ENCODE data around the gene NCF2.

Gene NCF2, protein sequence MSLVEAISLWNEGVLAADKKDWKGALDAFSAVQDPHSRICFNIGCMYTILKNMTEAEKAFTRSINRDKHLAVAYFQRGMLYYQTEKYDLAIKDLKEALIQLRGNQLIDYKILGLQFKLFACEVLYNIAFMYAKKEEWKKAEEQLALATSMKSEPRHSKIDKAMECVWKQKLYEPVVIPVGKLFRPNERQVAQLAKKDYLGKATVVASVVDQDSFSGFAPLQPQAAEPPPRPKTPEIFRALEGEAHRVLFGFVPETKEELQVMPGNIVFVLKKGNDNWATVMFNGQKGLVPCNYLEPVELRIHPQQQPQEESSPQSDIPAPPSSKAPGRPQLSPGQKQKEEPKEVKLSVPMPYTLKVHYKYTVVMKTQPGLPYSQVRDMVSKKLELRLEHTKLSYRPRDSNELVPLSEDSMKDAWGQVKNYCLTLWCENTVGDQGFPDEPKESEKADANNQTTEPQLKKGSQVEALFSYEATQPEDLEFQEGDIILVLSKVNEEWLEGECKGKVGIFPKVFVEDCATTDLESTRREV

GRCh38 chr1:183590244-183591191, at the start of gene NCF2:
Gene NCF2 (minus strand): TSS chr1:183590459. CDS start chr1:183590329, 130 bp downstream.
- Mint-ChIP-seq H3K4me3 (peak within 1 kb of the TSS; percentile 93), H3K27ac (peak within 1 kb of the TSS; percentile 95), H3K27me3 (no peaks in the 10 kb centered on the region), H3K4me1 (ENCODE audit: low read depth) (peaks cover 48% of the 10 kb centered on the region), H3K36me3 (ENCODE audit: low read depth) (peaks cover 49% of the 10 kb centered on the region), H3K9me3 (no peaks in the 10 kb centered on the region)
- intact Hi-C loops (cut with micrococcal nuclease), result loop anchor here (1.0 kb wide), 1 partner anchor 10 kb away; no protein-coding TSS in a partner anchor

DNA sequence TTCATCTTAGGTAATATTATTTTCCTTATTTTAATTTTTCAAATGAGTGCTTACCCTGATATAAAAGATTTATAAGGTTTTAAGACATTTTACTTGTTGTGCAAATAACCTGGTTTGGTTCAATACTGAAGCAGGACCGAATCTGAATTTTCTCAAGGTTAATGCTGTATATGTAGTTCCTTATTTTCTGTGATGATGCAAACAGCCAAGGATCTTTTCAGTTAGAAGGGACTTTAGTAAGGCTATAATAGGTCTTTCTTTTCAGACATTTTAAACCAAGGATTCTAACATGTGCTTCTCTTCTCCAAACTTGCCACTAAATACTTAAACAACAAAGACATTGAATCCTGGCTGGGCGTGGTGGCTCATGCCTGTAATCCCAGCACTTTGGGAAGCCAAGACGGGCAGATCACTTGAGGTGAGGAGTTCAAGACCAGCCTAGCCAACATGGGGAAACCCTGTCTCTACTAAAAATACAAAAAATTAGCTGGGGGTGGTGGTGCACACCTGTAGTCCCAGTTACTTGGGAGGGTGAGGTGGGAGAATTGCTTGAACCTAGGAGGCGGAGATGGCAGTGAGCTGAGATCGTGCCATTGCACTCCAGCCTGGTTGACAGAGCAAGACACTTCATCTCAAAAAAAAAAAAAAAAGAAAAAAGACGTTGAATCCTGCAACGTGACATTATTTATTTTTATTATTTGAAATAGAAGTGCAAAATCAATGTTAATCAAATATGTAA, 48.6 kb upstream of the NCF2 start:
- H3K27me3 Mint-ChIP-seq, result peaks cover 3% of the 10 kb centered on the region
- peaks cover 23% of the 10 kb centered on the region for H3K4me1 Mint-ChIP-seq (ENCODE audit: low read depth)
- intact Hi-C loops (cut with micrococcal nuclease), result loop anchor here (5.0 kb wide), 1 partner anchor 168 kb away; the partner anchor contains the start of gene RGL1
- peaks cover 22% of the 10 kb centered on the region for H3K36me3 Mint-ChIP-seq (ENCODE audit: low read depth)
- no peaks in the 10 kb centered on the region for H3K9me3 Mint-ChIP-seq
- no peak overlapping the region for H3K27ac Mint-ChIP-seq
- H3K4me3 Mint-ChIP-seq, result no peak overlapping the region

- Mint-ChIP-seq H3K4me1 (ENCODE audit: low read depth) (peaks cover 23% of the 10 kb centered on the region), H3K4me3 (peak overlapping the region; percentile 99), H3K9me3 (no peaks in the 10 kb centered on the region), H3K27ac (peak overlapping the region; percentile 98), H3K36me3 (ENCODE audit: low read depth) (peaks cover 36% of the 10 kb centered on the region), H3K27me3 (peaks cover 2% of the 10 kb centered on the region)
- intact Hi-C loops (cut with micrococcal nuclease), result loop anchor here (2.0 to 5.0 kb wide), 2 partner anchors 18 to 171 kb away; partner anchors contain the start of gene RGL1
Measured at GRCh38 chr1:183636783-183637182, 46.5 kb upstream of the NCF2 start.

GRCh38 chr1:183636334-183636682, 46.0 kb upstream of the NCF2 start:
- Mint-ChIP-seq H3K4me3 (peak overlapping the region; percentile 99), H3K36me3 (ENCODE audit: low read depth) (peaks cover 41% of the 10 kb centered on the region), H3K9me3 (no peaks in the 10 kb centered on the region), H3K27me3 (peaks cover 2% of the 10 kb centered on the region), H3K27ac (peak overlapping the region; percentile 98), H3K4me1 (ENCODE audit: low read depth) (peaks cover 23% of the 10 kb centered on the region)
- intact Hi-C loops (cut with micrococcal nuclease), result loop anchor here (2.0 to 5.0 kb wide), 2 partner anchors 18 to 171 kb away; partner anchors contain the start of gene RGL1

- Mint-ChIP-seq H3K27me3 (peaks cover 2% of the 10 kb centered on the region), H3K27ac (peak within 1 kb of the TSS; percentile 98), H3K4me3 (peak within 1 kb of the TSS; percentile 99), H3K9me3 (no peaks in the 10 kb centered on the region), H3K4me1 (ENCODE audit: low read depth) (peaks cover 27% of the 10 kb centered on the region), H3K36me3 (ENCODE audit: low read depth) (peaks cover 46% of the 10 kb centered on the region)
- intact Hi-C loops (cut with micrococcal nuclease), result loop anchor here (2.0 to 5.0 kb wide), 3 partner anchors 19 to 172 kb away; partner anchors contain the start of gene RGL1
Measured at GRCh38 chr1:183635606-183636333, 45.5 kb upstream of the NCF2 start, which contains the start of gene ARPC5. Gene ARPC5 (minus strand): TSS chr1:183635783. CDS start chr1:183635659, 124 bp downstream.

DNA sequence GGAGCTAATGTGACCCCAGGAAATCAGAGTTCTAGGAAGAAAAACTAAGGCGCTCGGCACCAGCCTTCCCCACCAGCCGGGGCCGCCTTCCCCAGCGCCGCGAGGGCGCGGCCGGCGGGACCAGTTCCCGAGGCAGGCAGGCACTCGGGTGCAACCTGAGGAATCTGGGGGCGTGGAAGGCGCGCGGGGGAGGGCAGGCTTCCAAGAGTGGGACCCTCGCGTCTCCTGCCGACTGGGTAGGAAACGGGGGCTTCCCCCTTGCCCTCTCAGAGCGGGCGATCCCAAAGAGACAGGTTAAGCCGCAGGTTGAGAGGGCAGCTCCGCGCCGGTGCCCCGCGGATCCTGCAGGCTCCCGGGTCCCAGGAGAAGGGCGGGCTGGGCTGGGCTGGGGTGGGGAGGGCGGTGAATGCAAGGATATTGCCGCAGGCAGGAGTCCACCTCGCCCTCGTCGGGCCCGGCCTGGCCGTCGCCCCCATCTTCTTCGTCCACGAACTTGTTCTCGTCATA, 44.9 kb upstream of the NCF2 start:
- Mint-ChIP-seq H3K4me1 (ENCODE audit: low read depth) (peaks cover 32% of the 10 kb centered on the region), H3K27ac (peak overlapping the region; percentile 98), H3K36me3 (ENCODE audit: low read depth) (peaks cover 53% of the 10 kb centered on the region), H3K9me3 (no peaks in the 10 kb centered on the region), H3K4me3 (peak overlapping the region; percentile 99), H3K27me3 (peaks cover 2% of the 10 kb centered on the region)
- intact Hi-C loops (cut with micrococcal nuclease), result loop anchor here (2.0 to 5.0 kb wide), 2 partner anchors 164 to 172 kb away; partner anchors contain the start of gene RGL1

GRCh38 chr1:183634429-183635065, 44.3 kb upstream of the NCF2 start:
- intact Hi-C loops (cut with micrococcal nuclease), result loop anchor here (2.0 to 5.0 kb wide), 3 partner anchors 52 to 173 kb away; partner anchors contain the start of gene RGL1
- Mint-ChIP-seq H3K9me3 (no peaks in the 10 kb centered on the region), H3K4me3 (peak overlapping the region; percentile 99), H3K27ac (peak overlapping the region; percentile 98), H3K36me3 (ENCODE audit: low read depth) (peaks cover 59% of the 10 kb centered on the region), H3K27me3 (peaks cover 2% of the 10 kb centered on the region), H3K4me1 (ENCODE audit: low read depth) (peaks cover 35% of the 10 kb centered on the region)

DNA sequence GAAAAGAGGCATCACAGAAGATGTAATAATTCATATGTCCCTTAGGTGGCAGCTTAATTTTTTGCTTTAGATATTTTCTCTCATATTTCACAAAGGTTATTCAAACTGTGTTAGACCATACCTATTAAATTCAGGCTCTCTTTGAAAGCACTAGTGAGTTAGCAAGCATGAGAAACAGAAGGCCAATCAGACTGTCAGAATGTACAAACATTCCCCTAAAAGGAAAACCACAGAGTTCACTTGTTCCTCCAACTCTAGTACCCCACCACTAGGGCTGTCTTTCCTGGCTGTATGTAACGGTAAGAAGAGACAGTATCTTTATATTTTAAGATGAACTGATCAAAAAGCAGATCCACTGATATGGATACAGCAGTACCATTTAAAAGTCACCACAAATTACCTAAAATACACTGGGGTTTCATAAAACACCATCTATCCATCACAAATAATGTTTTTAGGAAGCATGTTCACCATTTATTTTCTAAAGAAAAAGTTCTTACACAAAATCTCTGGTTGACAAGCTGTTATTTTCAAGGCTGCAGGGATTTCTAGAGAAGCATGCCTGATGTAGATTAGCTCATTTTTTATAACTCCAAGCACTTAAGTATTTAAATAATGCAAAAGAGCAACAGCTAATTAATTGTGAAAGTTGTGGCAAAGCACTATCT, 43.6 kb upstream of the NCF2 start:
- Mint-ChIP-seq H3K4me1 (ENCODE audit: low read depth) (peaks cover 37% of the 10 kb centered on the region), H3K27ac (peak overlapping the region; percentile 98), H3K4me3 (peak overlapping the region; percentile 99), H3K9me3 (no peaks in the 10 kb centered on the region), H3K36me3 (ENCODE audit: low read depth) (peaks cover 66% of the 10 kb centered on the region), H3K27me3 (peaks cover 2% of the 10 kb centered on the region)
- intact Hi-C loops (cut with micrococcal nuclease), result loop anchor here (2.0 to 5.0 kb wide), 2 partner anchors 52 to 163 kb away; no protein-coding TSS in a partner anchor

GRCh38 chr1:183632964-183633363, 42.7 kb upstream of the NCF2 start:
- intact Hi-C loops (cut with micrococcal nuclease), result loop anchor here (5.0 kb wide), 1 partner anchor 51 kb away; no protein-coding TSS in a partner anchor
- peak overlapping the region; percentile 98 for H3K27ac Mint-ChIP-seq
- H3K9me3 Mint-ChIP-seq, result no peaks in the 10 kb centered on the region
- H3K36me3 Mint-ChIP-seq (ENCODE audit: low read depth), result peaks cover 74% of the 10 kb centered on the region
- peak overlapping the region; percentile 99 for H3K4me3 Mint-ChIP-seq
- H3K27me3 Mint-ChIP-seq, result peaks cover 2% of the 10 kb centered on the region
- peaks cover 40% of the 10 kb centered on the region for H3K4me1 Mint-ChIP-seq (ENCODE audit: low read depth)

- Mint-ChIP-seq H3K27me3 (peaks cover under 1% of the 10 kb centered on the region), H3K9me3 (no peaks in the 10 kb centered on the region), H3K4me1 (ENCODE audit: low read depth) (peaks cover 37% of the 10 kb centered on the region), H3K4me3 (peak overlapping the region; percentile 52), H3K27ac (peak overlapping the region; percentile 27), H3K36me3 (ENCODE audit: low read depth) (peaks cover 75% of the 10 kb centered on the region)
- intact Hi-C loops (cut with micrococcal nuclease), result loop anchor here (5.0 kb wide), 1 partner anchor 50 kb away; no protein-coding TSS in a partner anchor
Measured at GRCh38 chr1:183632114-183632513, 41.9 kb upstream of the NCF2 start.

DNA sequence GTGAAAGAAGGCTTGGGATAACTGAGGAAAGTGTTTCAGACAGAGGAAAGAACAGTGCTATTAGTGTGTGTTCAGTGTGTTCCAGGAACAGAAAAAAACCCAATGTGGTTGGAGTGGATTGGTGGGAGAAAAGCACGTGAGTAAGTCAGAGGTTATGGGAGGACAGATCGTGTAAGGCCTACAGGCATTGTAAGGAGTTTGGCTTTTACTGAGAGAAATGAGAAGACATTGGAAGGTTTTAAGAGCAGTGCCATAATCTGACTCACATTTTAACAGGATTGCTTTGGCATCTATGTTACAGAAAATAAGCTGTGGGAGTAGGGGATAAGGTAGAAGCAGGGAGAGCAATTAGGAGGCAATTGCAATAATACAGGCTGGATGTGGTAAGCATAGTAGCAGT, 40.5 kb upstream of the NCF2 start:
- H3K4me3 Mint-ChIP-seq, result peak overlapping the region; percentile 51
- intact Hi-C loops (cut with micrococcal nuclease), result loop anchor here (5.0 kb wide), 1 partner anchor 48 kb away; no protein-coding TSS in a partner anchor
- peaks cover 28% of the 10 kb centered on the region for H3K4me1 Mint-ChIP-seq (ENCODE audit: low read depth)
- H3K27ac Mint-ChIP-seq, result peak overlapping the region; percentile 7
- no peaks in the 10 kb centered on the region for H3K27me3 Mint-ChIP-seq
- H3K36me3 Mint-ChIP-seq (ENCODE audit: low read depth), result peaks cover 73% of the 10 kb centered on the region
- no peaks in the 10 kb centered on the region for H3K9me3 Mint-ChIP-seq
